ENCODE results near the gene KCNJ9. TPM values are rescaled to one million over a fixed set of nuclear protein-coding genes. Genes with fewer than 3 reads are reported as not detected.

KCNJ9 gene
- total RNA-seq, 1 experiment from 2014 or later, result 0.09 TPM

- ChIA-PET POLR2A (interaction anchor here (0.8 to 2.1 kb wide), 7 partner anchors 10 to 186 kb away, joined by 3 to 6 read pairs (median 4); partner anchors contain the start of genes ATP1A2, DCAF8 and PEX19), CTCF (interaction anchor here (0.7 to 6.5 kb wide), 22 partner anchors 9 to 277 kb away, joined by 3 to 170 read pairs (median 8); partner anchors contain the start of gene ATP1A2)
- Mint-ChIP-seq H3K4me1 (peaks cover 71% of the 10 kb centered on the region), H3K27ac (peak overlapping the region; percentile 88), H3K36me3 (peaks cover 10% of the 10 kb centered on the region; the same call in 1 of the 2 replicates), H3K4me3 (peak overlapping the region; percentile 69), H3K27me3 (ENCODE audit: low read depth) (peaks cover 5% of the 10 kb centered on the region; the same call in 1 of the 2 replicates), H3K9me3 (no peaks in the 10 kb centered on the region)
- ATAC-seq (peak; percentile 78), DNase-seq (ENCODE audit: low spot score) (peak; percentile 99)
- TF ChIP-seq, protein P1, sequence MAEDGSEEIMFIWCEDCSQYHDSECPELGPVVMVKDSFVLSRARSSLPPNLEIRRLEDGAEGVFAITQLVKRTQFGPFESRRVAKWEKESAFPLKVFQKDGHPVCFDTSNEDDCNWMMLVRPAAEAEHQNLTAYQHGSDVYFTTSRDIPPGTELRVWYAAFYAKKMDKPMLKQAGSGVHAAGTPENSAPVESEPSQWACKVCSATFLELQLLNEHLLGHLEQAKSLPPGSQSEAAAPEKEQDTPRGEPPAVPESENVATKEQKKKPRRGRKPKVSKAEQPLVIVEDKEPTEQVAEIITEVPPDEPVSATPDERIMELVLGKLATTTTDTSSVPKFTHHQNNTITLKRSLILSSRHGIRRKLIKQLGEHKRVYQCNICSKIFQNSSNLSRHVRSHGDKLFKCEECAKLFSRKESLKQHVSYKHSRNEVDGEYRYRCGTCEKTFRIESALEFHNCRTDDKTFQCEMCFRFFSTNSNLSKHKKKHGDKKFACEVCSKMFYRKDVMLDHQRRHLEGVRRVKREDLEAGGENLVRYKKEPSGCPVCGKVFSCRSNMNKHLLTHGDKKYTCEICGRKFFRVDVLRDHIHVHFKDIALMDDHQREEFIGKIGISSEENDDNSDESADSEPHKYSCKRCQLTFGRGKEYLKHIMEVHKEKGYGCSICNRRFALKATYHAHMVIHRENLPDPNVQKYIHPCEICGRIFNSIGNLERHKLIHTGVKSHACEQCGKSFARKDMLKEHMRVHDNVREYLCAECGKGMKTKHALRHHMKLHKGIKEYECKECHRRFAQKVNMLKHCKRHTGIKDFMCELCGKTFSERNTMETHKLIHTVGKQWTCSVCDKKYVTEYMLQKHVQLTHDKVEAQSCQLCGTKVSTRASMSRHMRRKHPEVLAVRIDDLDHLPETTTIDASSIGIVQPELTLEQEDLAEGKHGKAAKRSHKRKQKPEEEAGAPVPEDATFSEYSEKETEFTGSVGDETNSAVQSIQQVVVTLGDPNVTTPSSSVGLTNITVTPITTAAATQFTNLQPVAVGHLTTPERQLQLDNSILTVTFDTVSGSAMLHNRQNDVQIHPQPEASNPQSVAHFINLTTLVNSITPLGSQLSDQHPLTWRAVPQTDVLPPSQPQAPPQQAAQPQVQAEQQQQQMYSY (CRISPR knock-in tag; IDR thresholded peaks at IDR 0.05), result no peak
- TF ChIP-seq GABPB1 (CRISPR knock-in tag; IDR thresholded peaks at IDR 0.05), result no peak
- TF ChIP-seq ATF6 (CRISPR knock-in tag; IDR thresholded peaks at IDR 0.05), result no peak
- no peak for TF ChIP-seq NR3C1 (CRISPR knock-in tag; conservative IDR thresholded peaks at IDR 0.05; ENCODE audit: low read depth)
- TF ChIP-seq TEAD1 (CRISPR knock-in tag; IDR thresholded peaks at IDR 0.05), result no peak
- TF ChIP-seq E2F5 (CRISPR knock-in tag; IDR thresholded peaks at IDR 0.05), result no peak
- TF ChIP-seq CBFB (CRISPR knock-in tag; IDR thresholded peaks at IDR 0.05; ENCODE audit: low read depth), result no peak
Measured at GRCh38 chr1:160098852-160099561, 17.7 kb downstream of the KCNJ9 start.

GRCh38 chr1:160099716-160100375 lies 18.5 kb downstream of the KCNJ9 start:
- Mint-ChIP-seq H3K27ac (no peak overlapping the region; the same call in 1 of the 2 replicates), H3K4me3 (peak overlapping the region; percentile 69; the same call in 1 of the 2 replicates), H3K36me3 (peaks cover 2% of the 10 kb centered on the region; the same call in 1 of the 2 replicates), H3K9me3 (no peaks in the 10 kb centered on the region), H3K4me1 (peaks cover 71% of the 10 kb centered on the region), H3K27me3 (ENCODE audit: low read depth) (peaks cover 5% of the 10 kb centered on the region; the same call in 1 of the 2 replicates)
- no peak for DNase-seq (ENCODE audit: low spot score)
- no peak for ATAC-seq
- POLR2A ChIA-PET, result interaction anchor here (0.8 kb wide), 2 partner anchors 21 to 185 kb away, joined by 3 read pairs; partner anchors contain the start of gene PEX19
- CTCF ChIA-PET, result interaction anchor here (0.8 to 9.3 kb wide), 15 partner anchors 9 to 277 kb away, joined by 3 to 170 read pairs (median 14); partner anchors contain the start of gene ATP1A2
- no peak for TF ChIP-seq GABPB1 (CRISPR knock-in tag; IDR thresholded peaks at IDR 0.05)
- no peak for TF ChIP-seq JAZF1 (CRISPR knock-in tag; IDR thresholded peaks at IDR 0.05)
- TF ChIP-seq, protein P2, sequence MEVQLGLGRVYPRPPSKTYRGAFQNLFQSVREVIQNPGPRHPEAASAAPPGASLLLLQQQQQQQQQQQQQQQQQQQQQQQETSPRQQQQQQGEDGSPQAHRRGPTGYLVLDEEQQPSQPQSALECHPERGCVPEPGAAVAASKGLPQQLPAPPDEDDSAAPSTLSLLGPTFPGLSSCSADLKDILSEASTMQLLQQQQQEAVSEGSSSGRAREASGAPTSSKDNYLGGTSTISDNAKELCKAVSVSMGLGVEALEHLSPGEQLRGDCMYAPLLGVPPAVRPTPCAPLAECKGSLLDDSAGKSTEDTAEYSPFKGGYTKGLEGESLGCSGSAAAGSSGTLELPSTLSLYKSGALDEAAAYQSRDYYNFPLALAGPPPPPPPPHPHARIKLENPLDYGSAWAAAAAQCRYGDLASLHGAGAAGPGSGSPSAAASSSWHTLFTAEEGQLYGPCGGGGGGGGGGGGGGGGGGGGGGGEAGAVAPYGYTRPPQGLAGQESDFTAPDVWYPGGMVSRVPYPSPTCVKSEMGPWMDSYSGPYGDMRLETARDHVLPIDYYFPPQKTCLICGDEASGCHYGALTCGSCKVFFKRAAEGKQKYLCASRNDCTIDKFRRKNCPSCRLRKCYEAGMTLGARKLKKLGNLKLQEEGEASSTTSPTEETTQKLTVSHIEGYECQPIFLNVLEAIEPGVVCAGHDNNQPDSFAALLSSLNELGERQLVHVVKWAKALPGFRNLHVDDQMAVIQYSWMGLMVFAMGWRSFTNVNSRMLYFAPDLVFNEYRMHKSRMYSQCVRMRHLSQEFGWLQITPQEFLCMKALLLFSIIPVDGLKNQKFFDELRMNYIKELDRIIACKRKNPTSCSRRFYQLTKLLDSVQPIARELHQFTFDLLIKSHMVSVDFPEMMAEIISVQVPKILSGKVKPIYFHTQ (CRISPR knock-in tag; IDR thresholded peaks at IDR 0.05), result no peak
- no peak for TF ChIP-seq SMAD3 (CRISPR knock-in tag; IDR thresholded peaks at IDR 0.05; ENCODE audit: borderline replicate concordance)
- no peak for TF ChIP-seq STAT6 (CRISPR knock-in tag; conservative IDR thresholded peaks at IDR 0.05; ENCODE audit: low read depth)
- no peak for TF ChIP-seq TEAD1 (CRISPR knock-in tag; IDR thresholded peaks at IDR 0.05)
- no peak for TF ChIP-seq ZNF263 (CRISPR knock-in tag; IDR thresholded peaks at IDR 0.05; ENCODE audit: low read depth)
- TF ChIP-seq, protein P1 (CRISPR knock-in tag; IDR thresholded peaks at IDR 0.05), result no peak
